OCI-LY1 (cell line): ENCODE measurements around the gene TTC9C.

ENCODE experiments used
- H2AFZ ChIP-seq: fragments of 200-600 bp; sonication (generic), shearing (Covaris generic); 2 replicates; pipeline ENCODE4 v1.6.0; 2014; ENCODE audit warnings: antibody characterized with exemption, mild to moderate bottlenecking, low read length
- H3F3A ChIP-seq: fragments of 200-600 bp; sonication (generic), shearing (Covaris generic); 2 replicates; pipeline ENCODE4 v1.6.0; 2014; ENCODE audit warnings: mild to moderate bottlenecking, antibody characterized with exemption, low read length, moderate library complexity; ENCODE audit not compliant: insufficient read depth
- H3K27ac ChIP-seq: fragments of 200-600 bp; sonication (generic); 2 replicates; pipeline ENCODE4 v1.5.1; 2014; ENCODE audit warnings: low read length, mixed run types, mild to moderate bottlenecking, low read depth; ENCODE audit not compliant: poor library complexity, severe bottlenecking
- H3K27me3 ChIP-seq: fragments of 200-600 bp; sonication (generic); 2 replicates; pipeline ENCODE4 v1.6.0; 2014; ENCODE audit warnings: antibody characterized with exemption, mild to moderate bottlenecking, low read length, moderate library complexity; ENCODE audit not compliant: insufficient read depth
- H3K36me3 ChIP-seq: fragments of 200-600 bp; sonication (generic); 2 replicates; pipeline ENCODE4 v1.6.1; 2014; ENCODE audit warnings: mild to moderate bottlenecking, antibody characterized with exemption, low read length, moderate library complexity, mixed read lengths; ENCODE audit not compliant: insufficient read depth
- H3K4me1 ChIP-seq: fragments of 200-600 bp; sonication (generic); 2 replicates; pipeline ENCODE4 v1.5.1; 2014; ENCODE audit warnings: mild to moderate bottlenecking, low read length, moderate library complexity; ENCODE audit not compliant: insufficient read depth, severe bottlenecking
- H3K4me2 ChIP-seq: fragments of 200-600 bp; sonication (generic), shearing (Covaris generic); 2 replicates; pipeline ENCODE4 v1.6.1; 2014; ENCODE audit warnings: low read length
- H3K4me3 ChIP-seq: fragments of 200-600 bp; sonication (generic); 2 replicates; pipeline ENCODE4 v1.5.1; 2014; ENCODE audit warnings: low read length, low read depth, mild to moderate bottlenecking, mixed read lengths; ENCODE audit not compliant: poor library complexity, severe bottlenecking
- H3K79me2 ChIP-seq: fragments of 200-600 bp; shearing (Covaris generic); 2 replicates; pipeline ENCODE4 v1.6.1; 2016; ENCODE audit warnings: mixed run types, low read length, mixed read lengths; ENCODE audit not compliant: insufficient read depth
- H3K9ac ChIP-seq: fragments of 200-600 bp; sonication (generic), shearing (Covaris generic); 2 replicates; pipeline ENCODE4 v1.6.1; 2014; ENCODE audit warnings: mild to moderate bottlenecking, low read length, mixed read lengths
- H3K9me2 ChIP-seq: fragments of 200-600 bp; sonication (generic), shearing (Covaris generic); 2 replicates; pipeline ENCODE4 v1.6.1; 2014; ENCODE audit warnings: low read depth, mild to moderate bottlenecking, low read length, mixed read lengths
- H3K9me3 ChIP-seq: fragments of 200-600 bp; shearing (Covaris generic); 2 replicates; pipeline ENCODE4 v1.6.1; 2014; ENCODE audit warnings: low read length, mixed read lengths
- H4K20me1 ChIP-seq: fragments of 200-600 bp; sonication (generic), shearing (Covaris generic); 2 replicates; pipeline ENCODE4 v1.6.0; 2016; ENCODE audit warnings: mild to moderate bottlenecking, low read length; ENCODE audit not compliant: insufficient read depth
- CTCF ChIP-seq: fragments of 200-600 bp; sonication (generic), shearing (Covaris generic); IDR thresholded peaks from 2 replicates; pipeline ENCODE4 v1.5.1; 2017; ENCODE audit warnings: mild to moderate bottlenecking, antibody characterized with exemption, low read length, moderate library complexity, mixed read lengths
- EZH2 ChIP-seq: fragments of 200-600 bp; sonication (generic), shearing (Covaris generic); IDR thresholded peaks from 2 replicates; pipeline ENCODE4 v1.8.0; 2017; ENCODE audit warnings: borderline replicate concordance, mixed run types, mild to moderate bottlenecking, antibody characterized with exemption, low read length, moderate library complexity, mixed read lengths

Gene TTC9C

GRCh38 chr11:62708392-62708791 is 19.9 kb upstream of the TTC9C start:
- peaks cover 49% of the 10 kb centered on the region for H3K36me3 ChIP-seq
- no peaks in the 10 kb centered on the region for H3K9me2 ChIP-seq
- H4K20me1 ChIP-seq, result no peaks in the 10 kb centered on the region
- peak overlapping the region; percentile 92 for H3K27ac ChIP-seq
- TF ChIP-seq EZH2, result no peak
- no peak for TF ChIP-seq CTCF
- H3K4me3 ChIP-seq, result peak overlapping the region; percentile 63
- peaks cover 53% of the 10 kb centered on the region for H3K4me1 ChIP-seq
- peaks cover 17% of the 10 kb centered on the region; the same call in 1 of the 2 replicates for H3F3A ChIP-seq
- no peaks in the 10 kb centered on the region for H3K79me2 ChIP-seq
- H3K4me2 ChIP-seq, result peak overlapping the region; percentile 90
- no peaks in the 10 kb centered on the region for H3K27me3 ChIP-seq
- H3K9me3 ChIP-seq, result no peaks in the 10 kb centered on the region
- no peak overlapping the region for H2AFZ ChIP-seq
- peak overlapping the region; percentile 79 for H3K9ac ChIP-seq

GRCh38 chr11:62708793-62709192 is 19.5 kb upstream of the TTC9C start:
- Histone ChIP-seq H3K27me3 (no peaks in the 10 kb centered on the region), H3K9me2 (no peaks in the 10 kb centered on the region), H3K9ac (peak overlapping the region; percentile 79), H3K4me3 (peak overlapping the region; percentile 63), H3F3A (peaks cover 19% of the 10 kb centered on the region; the same call in 1 of the 2 replicates), H3K4me1 (peaks cover 53% of the 10 kb centered on the region), H3K9me3 (no peaks in the 10 kb centered on the region), H3K27ac (peak overlapping the region; percentile 92), H3K36me3 (peaks cover 53% of the 10 kb centered on the region), H3K79me2 (no peaks in the 10 kb centered on the region), H3K4me2 (peak overlapping the region; percentile 90), H4K20me1 (no peaks in the 10 kb centered on the region), H2AFZ (no peak overlapping the region)
- TF ChIP-seq CTCF, result no peak
- no peak for TF ChIP-seq EZH2

- no peak overlapping the region for H2AFZ ChIP-seq
- H3K27ac ChIP-seq, result peak overlapping the region; percentile 92
- H3K9me2 ChIP-seq, result no peaks in the 10 kb centered on the region
- H3F3A ChIP-seq, result peaks cover 19% of the 10 kb centered on the region; the same call in 1 of the 2 replicates
- H3K9me3 ChIP-seq, result no peaks in the 10 kb centered on the region
- no peaks in the 10 kb centered on the region for H4K20me1 ChIP-seq
- peak overlapping the region; percentile 63 for H3K4me3 ChIP-seq
- H3K4me2 ChIP-seq, result peak overlapping the region; percentile 90
- H3K27me3 ChIP-seq, result no peaks in the 10 kb centered on the region
- TF ChIP-seq CTCF, result no peak
- TF ChIP-seq EZH2, result no peak
- no peaks in the 10 kb centered on the region for H3K79me2 ChIP-seq
- H3K4me1 ChIP-seq, result peaks cover 53% of the 10 kb centered on the region
- H3K36me3 ChIP-seq, result peaks cover 58% of the 10 kb centered on the region
- peak overlapping the region; percentile 79 for H3K9ac ChIP-seq
Observed at GRCh38 chr11:62709247-62710000, 18.9 kb upstream of the TTC9C start.
